HepG2 (cell line): ENCODE measurements around the gene NISCH. TPM values are rescaled to one million over a fixed set of nuclear protein-coding genes. Genes with fewer than 3 reads are reported as not detected.
A peak's percentile ranks its signal among the peaks of the same experiment; 100 is the strongest.

ENCODE experiments used
- BCLAF1 ChIP-seq: fragments of 450-650 bp; IDR thresholded peaks from 2 replicates; pipeline ENCODE4 v1.6.1; 2017; ENCODE audit warnings: mild to moderate bottlenecking
- BRCA1 ChIP-seq: sonication (generic); formaldehyde crosslinking; IDR thresholded peaks from 2 replicates; pipeline ENCODE4 v1.4.0; 2020; ENCODE audit warnings: missing genetic modification reagents
- GTF3A ChIP-seq: sonication (generic); formaldehyde crosslinking; conservative IDR thresholded peaks from 2 replicates; pipeline ENCODE4 v1.4.0; 2020; ENCODE audit warnings: mild to moderate bottlenecking, missing genetic modification reagents
- HNRNPLL ChIP-seq: fragments of 200-400 bp; formaldehyde crosslinking; IDR thresholded peaks from 2 replicates; pipeline ENCODE4 v1.6.1; 2017; ENCODE audit warnings: mild to moderate bottlenecking, low read depth, low read length; ENCODE audit not compliant: poor library complexity, severe bottlenecking
- JDP2 ChIP-seq: sonication (generic); formaldehyde crosslinking; IDR thresholded peaks from 2 replicates; pipeline ENCODE4 v1.8.1; 2022; ENCODE audit warnings: missing genetic modification reagents, borderline replicate concordance
- MTERF4 ChIP-seq: sonication (generic); formaldehyde crosslinking; IDR thresholded peaks from 2 replicates; pipeline ENCODE4 v1.8.0; 2023; ENCODE audit warnings: mild to moderate bottlenecking, missing genetic modification reagents
- MXD4 ChIP-seq: IDR thresholded peaks from 2 replicates; pipeline ENCODE4 v1.6.1; 2016; ENCODE audit warnings: mild to moderate bottlenecking, missing biosample characterization, missing genetic modification reagents
- NFAT5 ChIP-seq: sonication (generic); formaldehyde crosslinking; IDR thresholded peaks from 2 replicates; pipeline ENCODE4 v1.4.0; 2020; ENCODE audit warnings: missing genetic modification reagents
- NFKBIZ ChIP-seq: IDR thresholded peaks from 2 replicates; pipeline ENCODE4 v1.6.1; 2018; ENCODE audit warnings: missing genetic modification reagents, missing compliant biosample characterization
- NR2F2 ChIP-seq: IDR thresholded peaks from 2 replicates; pipeline ENCODE4 v1.6.1; 2012; ENCODE audit warnings: low read depth, inconsistent platforms, borderline replicate concordance
- SALL2 ChIP-seq: sonication (generic); formaldehyde crosslinking; IDR thresholded peaks from 2 replicates; pipeline ENCODE4 v1.8.1; 2023; ENCODE audit warnings: mild to moderate bottlenecking, missing genetic modification reagents, inconsistent platforms
- SMYD3 ChIP-seq: sonication (generic); formaldehyde crosslinking; IDR thresholded peaks from 2 replicates; pipeline ENCODE4 v1.8.1; 2023; ENCODE audit warnings: mild to moderate bottlenecking, missing genetic modification reagents
- TCF7L2 ChIP-seq: IDR thresholded peaks from 2 replicates; pipeline ENCODE4 v1.6.1; 2011; ENCODE audit warnings: mild to moderate bottlenecking, low read depth, low read length, moderate library complexity
- THAP9 ChIP-seq: sonication (generic); formaldehyde crosslinking; IDR thresholded peaks from 2 replicates; pipeline ENCODE4; 2020; ENCODE audit warnings: missing genetic modification reagents, mild to moderate bottlenecking, borderline replicate concordance
- ZNF3 ChIP-seq: IDR thresholded peaks from 2 replicates; pipeline ENCODE4 v1.7.0; 2017; ENCODE audit warnings: inconsistent platforms
- ZNF543 ChIP-seq: sonication (generic); formaldehyde crosslinking; IDR thresholded peaks from 2 replicates; pipeline ENCODE4 v1.4.0; 2020; ENCODE audit warnings: mild to moderate bottlenecking, missing genetic modification reagents
- polyA plus RNA-seq, 8 experiments: library from polyadenylated mRNA; depleted of rRNA in 3 of 8; stranded (reverse) in 7 of 8; unstranded in 1 of 8; fragments of >200 nt; fragmentation: Illumina TruSeq in 4 of 8; extraction: Trizol in 4 of 8; gene quantifications; 2 replicates each; pipeline versions ENCODE4 v1.2.1 to v1.2.3, GENCODE V29; 2011 to 2016; ENCODE audit warnings: low read depth in 4 of 8, missing spikeins in 1 of 8, mixed read lengths in 1 of 8; ENCODE audit not compliant: insufficient read depth in 1 of 8
- total RNA-seq, 5 experiments: library from RNA; depleted of rRNA; stranded (reverse); fragments of >200 nt; fragmentation: Illumina TruSeq; extraction: Trizol; gene quantifications; 2 replicates each; pipeline ENCODE4 v1.2.3, GENCODE V29; 2016; ENCODE audit warnings: low read depth in 1 of 5

NISCH gene
- total and polyA plus RNA-seq, 2 of the 13 experiments (the other 11 are each of a cell fraction or from before 2014, with no cell fraction given), result 27.0 to 47.6 TPM

GRCh38 chr3:52534281-52535183, 79.1 kb downstream of the NISCH start (continued):
- TF ChIP-seq THAP9 (CRISPR knock-in tag) (peak; percentile 62; the same call in 1 of the 2 replicates), JDP2 (no peak), GTF3A (CRISPR knock-in tag) (no peak), MTERF4 (peak; percentile 78), SALL2 (CRISPR knock-in tag) (peak; percentile 61; the same call in 1 of the 2 replicates), NFKBIZ (no peak), MXD4 (CRISPR knock-in tag) (no peak), ZNF543 (CRISPR knock-in tag) (0 out of 2 replicates have a peak, but pooled peaks have one; percentile 65), NFAT5 (no peak), HNRNPLL (peak; percentile 65), ZNF3 (no peak), SMYD3 (CRISPR knock-in tag) (no peak), BRCA1 (CRISPR knock-in tag) (0 out of 2 replicates have a peak, but pooled peaks have one; percentile 44), BCLAF1 (no peak), TCF7L2 (no peak), NR2F2 (no peak)
